GM06990 (cell line): ENCODE results near the gene SPOCK2.

Source experiments
- DNase-seq: peaks from one replicate; pipeline ENCODE4 v3.0.0-alpha.2; 2011; ENCODE audit not compliant: insufficient read length; ENCODE audit errors: extremely low read depth
- H3K27me3 ChIP-seq: replicated peaks from 2 replicates; pipeline ENCODE4 v1.6.0; 2011; ENCODE audit warnings: low read length; ENCODE audit not compliant: control insufficient read depth, insufficient read depth
- H3K36me3 ChIP-seq: 2 replicates; pipeline ENCODE4 v1.5.1; 2011; ENCODE audit warnings: low read length; ENCODE audit not compliant: control insufficient read depth, insufficient read depth
- H3K4me3 ChIP-seq: replicated peaks from 2 replicates; pipeline ENCODE4 v1.5.1; 2011; ENCODE audit warnings: low read depth, mild to moderate bottlenecking, control low read depth, low read length
- TF ChIP-seq, protein P1 (sequence below): IDR thresholded peaks from 2 replicates; pipeline ENCODE4 v1.5.1; 2011; ENCODE audit warnings: low read length, control low read depth, mild to moderate bottlenecking, inconsistent platforms; ENCODE audit not compliant: insufficient read depth, poor library complexity, severe bottlenecking

Gene SPOCK2

GRCh38 chr10:72026278-72027111 lies 61.9 kb downstream of the SPOCK2 start:
- Histone ChIP-seq H3K4me3 (no peak overlapping the region), H3K36me3 (no peaks in the 10 kb centered on the region), H3K27me3 (peaks cover 1% of the 10 kb centered on the region; the same call in 1 of the 2 replicates)
- DNase-seq: no peak
- TF ChIP-seq, protein P1, sequence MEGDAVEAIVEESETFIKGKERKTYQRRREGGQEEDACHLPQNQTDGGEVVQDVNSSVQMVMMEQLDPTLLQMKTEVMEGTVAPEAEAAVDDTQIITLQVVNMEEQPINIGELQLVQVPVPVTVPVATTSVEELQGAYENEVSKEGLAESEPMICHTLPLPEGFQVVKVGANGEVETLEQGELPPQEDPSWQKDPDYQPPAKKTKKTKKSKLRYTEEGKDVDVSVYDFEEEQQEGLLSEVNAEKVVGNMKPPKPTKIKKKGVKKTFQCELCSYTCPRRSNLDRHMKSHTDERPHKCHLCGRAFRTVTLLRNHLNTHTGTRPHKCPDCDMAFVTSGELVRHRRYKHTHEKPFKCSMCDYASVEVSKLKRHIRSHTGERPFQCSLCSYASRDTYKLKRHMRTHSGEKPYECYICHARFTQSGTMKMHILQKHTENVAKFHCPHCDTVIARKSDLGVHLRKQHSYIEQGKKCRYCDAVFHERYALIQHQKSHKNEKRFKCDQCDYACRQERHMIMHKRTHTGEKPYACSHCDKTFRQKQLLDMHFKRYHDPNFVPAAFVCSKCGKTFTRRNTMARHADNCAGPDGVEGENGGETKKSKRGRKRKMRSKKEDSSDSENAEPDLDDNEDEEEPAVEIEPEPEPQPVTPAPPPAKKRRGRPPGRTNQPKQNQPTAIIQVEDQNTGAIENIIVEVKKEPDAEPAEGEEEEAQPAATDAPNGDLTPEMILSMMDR: no peak

DNA sequence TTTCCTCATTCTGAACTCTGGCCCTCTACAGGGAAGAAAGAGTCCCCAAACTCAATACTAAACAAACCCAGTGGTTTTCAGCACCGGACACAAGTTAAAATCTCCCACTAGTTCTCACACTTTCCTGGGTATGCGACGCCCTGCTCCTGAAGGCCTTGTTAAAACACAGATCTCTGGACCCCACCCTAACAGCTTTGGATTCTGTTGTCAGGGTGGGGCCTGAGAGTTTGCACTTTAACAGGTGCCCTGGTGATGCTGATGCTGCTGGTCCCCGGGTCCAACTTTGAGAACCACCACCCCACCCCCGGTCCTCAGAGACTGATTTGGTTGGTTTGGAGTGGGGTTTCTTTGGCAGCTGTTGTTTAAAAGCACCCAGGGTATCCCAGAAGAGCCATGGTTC lies 62.5 kb downstream of the SPOCK2 start:
- no peak for DNase-seq
- no peaks in the 10 kb centered on the region for H3K36me3 ChIP-seq
- TF ChIP-seq, protein P1: no peak
- H3K4me3 ChIP-seq: no peak overlapping the region
- H3K27me3 ChIP-seq: no peaks in the 10 kb centered on the region

DNA sequence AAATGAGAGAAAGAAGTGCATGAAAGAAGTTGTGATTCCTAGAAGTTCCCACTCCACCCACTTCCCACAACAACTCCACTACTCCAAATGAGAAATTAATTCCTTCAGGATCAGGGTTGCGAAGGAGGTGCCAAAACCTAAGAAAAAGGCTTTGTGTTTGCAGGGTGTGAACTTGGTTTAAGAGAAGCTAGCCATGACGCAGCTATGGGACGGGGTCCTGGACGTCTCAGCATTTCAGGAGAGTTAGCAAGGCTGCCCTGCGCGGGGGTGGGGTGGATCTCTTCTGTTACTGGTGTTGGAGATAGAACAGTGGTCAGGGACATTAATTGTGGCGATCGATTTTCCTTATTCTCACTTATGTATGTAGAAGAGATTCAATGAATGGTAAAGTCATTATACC lies 63.0 kb downstream of the SPOCK2 start:
- DNase-seq: no peak
- Histone ChIP-seq H3K36me3 (no peaks in the 10 kb centered on the region), H3K27me3 (no peaks in the 10 kb centered on the region), H3K4me3 (no peak overlapping the region)
- TF ChIP-seq, protein P1: no peak

GRCh38 chr10:72024596-72024995 lies 63.8 kb downstream of the SPOCK2 start:
- no peak overlapping the region for H3K4me3 ChIP-seq
- no peaks in the 10 kb centered on the region for H3K36me3 ChIP-seq
- TF ChIP-seq, protein P1: no peak
- no peak for DNase-seq
- no peaks in the 10 kb centered on the region for H3K27me3 ChIP-seq

DNA sequence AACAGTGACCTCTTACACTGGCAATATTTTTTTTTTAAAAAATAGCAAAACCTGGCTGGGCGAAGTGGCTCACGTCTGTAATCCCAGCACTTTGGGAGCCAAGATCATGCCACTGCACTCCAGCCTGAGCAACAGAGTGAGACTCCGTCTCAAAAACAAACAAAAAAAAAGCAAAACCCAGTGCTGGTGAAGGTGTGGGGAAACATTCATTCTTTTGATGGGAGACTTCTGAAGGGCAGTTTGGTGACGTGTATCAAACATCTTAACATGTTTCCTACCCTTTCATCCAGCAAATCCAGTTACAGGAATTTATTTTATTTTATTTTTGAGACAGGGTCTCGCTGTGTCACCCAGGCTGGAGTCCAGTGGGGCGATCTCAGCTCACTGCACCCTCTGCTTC lies 66.1 kb downstream of the SPOCK2 start:
- Histone ChIP-seq H3K4me3 (no peak overlapping the region), H3K36me3 (no peaks in the 10 kb centered on the region), H3K27me3 (no peaks in the 10 kb centered on the region)
- TF ChIP-seq, protein P1: no peak
- DNase-seq: no peak
